HepG2 (cell line): Measurements from ENCODE around the gene COL27A1. TPM values are rescaled to one million over a fixed set of nuclear protein-coding genes. Genes with fewer than 3 reads are reported as not detected.

Experiments used
- ATAC-seq: fragments of 200-7000 bp; cut with Tn5 transposase; 3 replicates; pipeline ENCODE4 v1.9.1; 2020; ENCODE audit warnings: mild to moderate bottlenecking, moderate library complexity
- BruUV-seq: library from RNA; stranded (reverse); fragments of 400-500 nt; replicated peaks from 2 replicates; lab custom pipeline; 2021; lab: Mats Ljungman, UMichigan
- CTCF ChIA-PET: fragments of 300-600 bp; formaldehyde crosslinking; extraction: SDS; loops from one replicate; lab custom pipeline; 2021; ENCODE audit warnings: low total read pairs, inconsistent platforms, low intra/inter-chr PET ratio; lab: Yijun Ruan, JAX
- POLR2A ChIA-PET: fragments of 350-600 bp; sonication (Branson Sonifier 250); formaldehyde crosslinking; loops from one replicate; lab custom pipeline; 2020; ENCODE audit warnings: antibody characterized with exemption, inconsistent platforms; lab: Yijun Ruan, JAX
- DNase-seq: peaks from one replicate; pipeline ENCODE4 v3.0.0-alpha.2; 2015; ENCODE audit warnings: low spot score
- FAIRE-seq: peaks from 3 replicates; lab custom pipeline; 2011; peaks lifted over from hg19 to GRCh38; lab: Jason Lieb, UNC
- H2AFZ ChIP-seq: one replicate; pipeline ENCODE4 v1.6.1; 2011; ENCODE audit warnings: low read length, inconsistent platforms
- H3K27ac ChIP-seq: fragments of 300-600 bp; 3 replicates; pipeline ENCODE4 v1.8.0; 2011; ENCODE audit warnings: mixed run types, mild to moderate bottlenecking, mixed read lengths, low read length, inconsistent platforms; ENCODE audit not compliant: insufficient read depth; ENCODE audit errors: extremely low read length
- H3K27me3 ChIP-seq, 2 experiments: fragments of 200-600 bp in 1 of 2; 2 replicates in 1 of 2; 3 replicates in 1 of 2; pipeline versions ENCODE4 v1.6.0 to v1.8.0; 2011; ENCODE audit warnings: low read length in 2 of 2, mild to moderate bottlenecking in 2 of 2, moderate library complexity in 2 of 2, inconsistent platforms in 1 of 2; ENCODE audit not compliant: insufficient read depth in 2 of 2, control insufficient read depth in 1 of 2
- H3K36me3 ChIP-seq, 2 experiments: fragments of 200-600 bp in 1 of 2; replicated peaks in 1 of 2; 2 replicates in 1 of 2; 3 replicates in 1 of 2; pipeline versions ENCODE4 v1.5.1 to v1.8.0; 2011; ENCODE audit warnings: low read length in 2 of 2, inconsistent platforms in 1 of 2; ENCODE audit not compliant: insufficient read depth in 2 of 2, control insufficient read depth in 1 of 2
- H3K4me1 ChIP-seq: 2 replicates; pipeline ENCODE4 v1.5.1; 2012; ENCODE audit warnings: low read length, inconsistent platforms; ENCODE audit not compliant: insufficient read depth
- H3K4me2 ChIP-seq: 2 replicates; pipeline ENCODE4 v1.6.0; 2011; ENCODE audit warnings: low read depth, low read length, inconsistent platforms
- H3K4me3 ChIP-seq, 3 experiments: fragments of 200-600 bp in 1 of 3; sonication (generic), shearing (Covaris generic) in 1 of 3; replicated peaks in 1 of 3; 2 replicates each; pipeline ENCODE4 v1.5.1; 2011 to 2016; ENCODE audit warnings: low read length in 3 of 3, inconsistent platforms in 2 of 3, low read depth in 2 of 3, mild to moderate bottlenecking in 2 of 3, control low read depth in 1 of 3, mixed read lengths in 1 of 3; ENCODE audit not compliant: insufficient read depth in 1 of 3
- H3K79me2 ChIP-seq: one replicate; pipeline ENCODE4 v1.6.1; 2011; ENCODE audit warnings: low read length, inconsistent platforms; ENCODE audit not compliant: insufficient read depth
- H3K9ac ChIP-seq: 2 replicates; pipeline ENCODE4 v1.6.0; 2011; ENCODE audit warnings: mild to moderate bottlenecking, low read depth, low read length, inconsistent platforms; ENCODE audit not compliant: insufficient read depth
- H3K9me3 ChIP-seq: 2 replicates; pipeline ENCODE4 v1.5.1; 2012; ENCODE audit warnings: mild to moderate bottlenecking, low read length
- H4K20me1 ChIP-seq: 2 replicates; pipeline ENCODE4 v1.6.0; 2011; ENCODE audit warnings: inconsistent platforms, mild to moderate bottlenecking, low read length, moderate library complexity; ENCODE audit not compliant: insufficient read depth
- AGO2 ChIP-seq: fragments of 200-400 bp; formaldehyde crosslinking; optimal IDR thresholded peaks from 2 replicates; pipeline ENCODE3; 2017; ENCODE audit warnings: mild to moderate bottlenecking, low read depth, low read length, moderate library complexity
- HES4 ChIP-seq: sonication (generic); formaldehyde crosslinking; IDR thresholded peaks from 2 replicates; pipeline ENCODE4 v1.9.0; 2021; ENCODE audit warnings: mild to moderate bottlenecking, missing genetic modification reagents, borderline replicate concordance
- HNF1B ChIP-seq: sonication (generic); formaldehyde crosslinking; IDR thresholded peaks from 2 replicates; pipeline ENCODE4 v1.5.1; 2020; ENCODE audit warnings: mild to moderate bottlenecking, moderate library complexity, missing genetic modification reagents
- RBM22 ChIP-seq: fragments of 200-400 bp; formaldehyde crosslinking; optimal IDR thresholded peaks from 2 replicates; pipeline ENCODE3; 2017; ENCODE audit warnings: mild to moderate bottlenecking, low read length, moderate library complexity
- SETDB1 ChIP-seq: sonication (generic); formaldehyde crosslinking; IDR thresholded peaks from 2 replicates; pipeline ENCODE4 v1.5.1; 2020; ENCODE audit warnings: missing genetic modification reagents, mild to moderate bottlenecking, borderline replicate concordance
- WGBS: methylation state at CpG from one replicate; pipeline ENCODE4 v1.1.6; 2017; ENCODE audit warnings: low lambda C conversion rate; 5-methylcytosine and 5-hydroxymethylcytosine counted together
- in situ Hi-C: cut with HindIII; loops from 2 replicates; pipeline ENCODE4 v1.10.0; 2017; ENCODE audit warnings: low pct_unique_long_range_greater_than_20kb; ENCODE audit not compliant: extremely low pct_ligation_motif_present
- intact Hi-C: fragments of 100-400 bp; cut with micrococcal nuclease; formaldehyde crosslinking; loops from one replicate; pipeline ENCODE4 v1.10.0; 2022; ENCODE audit not compliant: unreplicated experiment
- polyA plus RNA-seq, 8 experiments: library from polyadenylated mRNA; depleted of rRNA in 3 of 8; stranded (reverse) in 7 of 8; unstranded in 1 of 8; fragments of >200 nt; fragmentation: Illumina TruSeq in 4 of 8; extraction: Trizol in 4 of 8; gene quantifications; 2 replicates each; pipeline versions ENCODE4 v1.2.1 to v1.2.3, GENCODE V29; 2011 to 2016; ENCODE audit warnings: low read depth in 4 of 8, missing spikeins in 1 of 8, mixed read lengths in 1 of 8; ENCODE audit not compliant: insufficient read depth in 1 of 8
- total RNA-seq, 5 experiments: library from RNA; depleted of rRNA; stranded (reverse); fragments of >200 nt; fragmentation: Illumina TruSeq; extraction: Trizol; gene quantifications; 2 replicates each; pipeline ENCODE4 v1.2.3, GENCODE V29; 2016; ENCODE audit warnings: low read depth in 1 of 5

COL27A1 gene
- total and polyA plus RNA-seq, 2 of the 13 experiments (the other 11 are each of a cell fraction or from before 2014, with no cell fraction given) = 71.3 to 89.1 TPM

- BruUV-seq = no TSS peak
- in situ Hi-C loops (no loop called here), intact Hi-C loops (no loop called here)
- ChIA-PET CTCF (no interaction called here), POLR2A (no interaction called here)
- WGBS = over 99% methylated on average over 17 of the region's 31 CpGs
- ATAC-seq = no peak; the same call in 2 of the 3 replicates
- H3K9ac ChIP-seq = no peak overlapping the region
- no peaks in the 10 kb centered on the region for H3K9me3 ChIP-seq
- no peak overlapping the region for H3K27ac ChIP-seq
- H3K79me2 ChIP-seq = no peaks in the 10 kb centered on the region
- no peak for FAIRE-seq
- no peaks in the 10 kb centered on the region for H3K27me3 ChIP-seq
- peaks cover 13% of the 10 kb centered on the region for H3K4me1 ChIP-seq
- no peak overlapping the region for H2AFZ ChIP-seq
- H3K36me3 ChIP-seq = peaks cover 31 to 87% of the 10 kb centered on the region in 2 experiments
- TF ChIP-seq SETDB1 (CRISPR knock-in tag) (no peak), HES4 (CRISPR knock-in tag) (no peak), RBM22 (peak; percentile 13), AGO2 (peak; percentile 85), HNF1B (CRISPR knock-in tag) (no peak)
- H3K4me2 ChIP-seq = no peak overlapping the region
- H3K4me3 ChIP-seq = no peak overlapping the region
- no peak for DNase-seq
- no peaks in the 10 kb centered on the region for H4K20me1 ChIP-seq
Measured at GRCh38 chr9:114300846-114301797, 145.8 kb downstream of the COL27A1 start.
